NCI-H2196 treated with DMSO at 0.1 percent for 48 hours (cell line): ENCODE results near the gene IQGAP2.
"Not testable (repeated sequence)": the region's sequence is repeated elsewhere in the genome, so short reads cannot be mapped to it uniquely, and the experiment has no call there.

Experiments
- DNase-seq: peaks from one replicate; lab custom pipeline; 2025; ENCODE audit not compliant: unreplicated experiment; lab: John Stamatoyannopoulos, UW

IQGAP2 gene

DNA sequence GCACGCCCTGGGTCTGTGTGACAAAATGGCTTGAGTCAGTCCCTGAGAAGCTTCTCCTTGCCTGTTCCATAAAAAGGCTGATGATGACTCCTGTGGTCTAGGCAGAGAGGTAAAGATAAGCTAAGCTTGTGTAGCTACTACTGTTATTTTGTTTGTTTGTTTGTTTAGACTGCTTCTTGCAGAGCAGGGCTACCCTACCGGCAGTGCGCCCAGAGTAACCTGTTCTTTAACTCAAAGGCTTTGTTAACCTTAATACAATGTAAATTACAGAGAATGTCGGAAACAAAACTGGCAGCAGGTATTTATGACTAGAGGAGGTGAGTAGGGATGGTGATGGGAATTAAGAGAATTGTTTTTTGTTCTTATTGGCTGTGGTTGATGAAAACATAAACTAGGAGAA is 132.5 kb downstream of the IQGAP2 start:
- DNase-seq = no peak

DNA sequence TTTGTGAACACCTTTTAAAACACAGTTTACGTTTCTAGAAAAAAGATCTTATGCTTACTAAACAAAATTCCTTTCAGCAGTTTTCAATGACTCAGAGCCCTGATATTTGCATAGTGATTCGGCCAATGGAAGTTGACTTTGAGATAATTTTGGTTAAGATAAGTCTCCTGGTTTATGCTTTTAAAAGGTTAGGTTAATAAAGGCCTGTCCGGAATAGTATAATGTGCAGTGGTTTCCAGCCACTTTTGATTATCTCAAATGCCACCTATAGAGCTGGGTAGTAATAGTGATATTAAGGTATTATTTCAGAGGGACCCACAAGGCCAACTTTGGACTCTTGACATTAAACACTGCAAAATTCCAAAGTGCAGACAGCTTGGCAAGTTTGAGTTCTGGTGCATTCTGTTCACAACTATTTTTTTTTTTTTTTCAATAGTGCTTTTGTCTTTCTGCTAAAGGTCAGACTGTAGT is 134.0 kb downstream of the IQGAP2 start:
- DNase-seq = no peak

DNA sequence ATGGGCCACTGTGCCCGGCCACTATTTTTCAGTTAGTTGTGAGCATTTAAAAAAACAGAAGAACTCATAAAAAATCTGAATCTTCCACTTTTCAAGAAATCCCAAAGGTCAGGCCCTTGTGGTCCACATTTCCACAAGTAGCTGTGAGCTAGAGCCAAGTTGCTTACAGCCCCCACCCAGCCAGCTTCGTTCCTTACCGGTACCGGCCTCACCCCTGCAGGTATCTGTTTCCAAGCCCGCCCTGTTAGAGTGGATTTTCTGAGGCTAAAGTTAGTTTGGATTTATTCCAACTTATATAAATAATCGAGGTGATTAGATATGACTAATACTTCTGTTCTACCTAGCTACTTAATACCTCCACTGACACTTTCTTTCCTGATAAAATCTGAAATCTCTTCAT is 139.2 kb downstream of the IQGAP2 start:
- DNase-seq = no peak

DNA sequence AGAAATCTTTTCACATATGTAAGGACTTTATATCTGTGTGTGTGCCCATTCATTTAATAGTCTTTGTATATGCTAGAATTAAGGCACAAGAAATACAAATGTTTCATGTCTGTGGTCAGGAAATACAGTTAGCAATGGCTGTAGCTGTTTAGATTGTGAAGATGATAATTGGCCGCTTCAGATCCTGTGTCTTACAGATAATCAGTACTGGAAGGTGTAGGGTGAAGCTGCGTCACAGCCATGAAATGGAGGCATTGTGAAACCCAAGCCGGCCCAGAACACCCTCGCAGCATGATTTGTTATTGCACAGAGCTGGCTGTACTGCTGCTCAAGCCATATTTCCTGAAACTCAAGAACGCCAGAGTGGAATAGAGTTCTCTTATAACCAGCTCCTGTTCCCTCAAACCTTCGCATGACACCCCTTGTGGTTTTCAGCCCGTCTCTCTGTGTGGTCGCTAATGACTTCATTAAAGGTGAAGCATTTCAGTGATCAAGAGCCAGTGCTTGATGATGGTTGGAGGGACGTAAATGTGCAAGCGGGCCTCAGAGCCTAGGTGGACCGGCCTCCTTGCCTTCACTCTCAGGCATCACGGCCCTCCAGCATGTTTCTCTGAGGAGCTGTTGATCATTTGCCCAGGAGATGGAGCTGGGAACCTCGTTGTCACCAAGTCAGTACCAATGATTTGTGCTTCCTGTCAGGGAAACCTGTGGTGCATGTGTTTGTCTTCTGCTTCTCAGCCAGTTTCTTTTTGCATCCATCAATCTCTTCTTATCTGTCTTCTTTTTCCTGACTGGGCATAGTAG is 140.0 kb downstream of the IQGAP2 start:
- DNase-seq = no peak

DNA sequence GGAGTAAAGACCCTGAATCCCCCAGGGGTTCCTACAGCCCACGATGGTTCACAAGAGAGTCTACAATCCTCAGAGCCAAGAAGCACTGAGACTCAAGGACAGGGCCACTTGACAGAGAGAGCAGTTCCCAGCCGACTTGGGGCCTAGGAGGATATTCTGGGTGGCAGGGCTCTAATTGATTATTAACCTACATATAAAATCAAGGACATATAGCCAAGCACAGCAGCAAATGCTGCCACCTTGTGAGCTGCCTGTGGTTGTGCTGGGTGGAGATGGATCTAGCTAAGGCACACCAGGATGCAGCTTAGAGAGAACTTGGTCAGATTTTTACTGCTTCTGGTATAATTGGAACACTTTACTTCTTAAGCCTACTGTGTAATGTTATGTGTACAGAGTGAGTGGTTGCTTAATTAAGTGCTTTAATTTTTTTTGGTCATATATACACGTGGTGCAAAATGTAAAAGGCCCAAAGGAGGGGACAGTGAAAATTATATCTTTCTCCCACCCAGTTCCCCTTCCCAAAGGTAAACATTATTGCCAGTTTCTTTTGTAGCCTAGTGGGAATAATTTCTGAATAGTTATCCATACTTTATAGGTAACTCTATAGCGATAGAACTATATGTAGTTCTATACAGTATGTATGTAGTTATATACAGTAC is 141.3 kb downstream of the IQGAP2 start:
- no peak for DNase-seq

DNA sequence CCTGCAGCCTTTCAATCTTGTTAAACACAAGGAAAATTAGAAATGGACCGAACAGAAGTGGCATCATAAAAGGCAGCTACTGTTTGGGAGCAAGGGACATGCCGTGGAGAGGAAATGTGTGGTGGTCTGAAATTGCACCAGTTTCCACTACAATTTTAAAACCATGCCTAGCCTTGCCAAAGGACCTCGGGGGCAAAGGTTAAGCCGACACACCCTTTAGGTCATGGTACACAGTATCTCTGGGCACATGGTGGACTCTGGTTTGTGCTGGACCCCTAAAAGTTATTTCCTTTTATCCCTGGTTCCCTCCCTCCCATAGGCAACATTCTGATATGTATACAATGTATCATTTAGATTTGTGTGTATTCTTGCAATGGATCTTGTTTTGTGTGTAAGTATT is 142.1 kb downstream of the IQGAP2 start:
- DNase-seq = no peak

DNA sequence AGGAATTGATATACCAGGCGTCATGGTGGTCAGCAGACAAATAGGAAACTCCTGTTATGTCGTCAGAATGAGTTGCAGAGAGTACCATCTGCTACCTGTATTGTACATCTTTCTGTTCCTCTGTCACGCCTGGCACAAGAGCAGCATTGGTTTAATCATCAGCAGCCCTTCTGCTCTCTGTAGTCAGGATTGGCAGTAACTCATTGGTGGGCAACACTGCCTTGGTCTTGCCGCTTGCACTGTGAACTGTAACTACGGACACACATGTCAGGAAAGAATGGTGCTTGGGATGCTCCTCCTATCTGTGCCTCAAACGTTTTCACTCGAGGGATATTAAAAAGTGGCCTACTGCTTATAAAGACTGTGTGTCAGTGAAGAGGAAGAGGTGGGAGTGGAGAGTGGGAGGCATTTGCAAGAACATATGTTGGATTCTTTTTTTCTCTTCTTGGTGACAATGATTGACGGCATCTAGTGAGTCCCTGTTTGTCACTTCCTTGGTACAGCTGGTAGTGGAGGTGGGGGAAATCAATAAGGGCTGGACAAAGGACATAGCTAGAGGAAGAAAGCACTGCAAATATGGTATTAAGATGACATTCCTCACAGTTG is 143.5 kb downstream of the IQGAP2 start:
- no peak for DNase-seq

DNA sequence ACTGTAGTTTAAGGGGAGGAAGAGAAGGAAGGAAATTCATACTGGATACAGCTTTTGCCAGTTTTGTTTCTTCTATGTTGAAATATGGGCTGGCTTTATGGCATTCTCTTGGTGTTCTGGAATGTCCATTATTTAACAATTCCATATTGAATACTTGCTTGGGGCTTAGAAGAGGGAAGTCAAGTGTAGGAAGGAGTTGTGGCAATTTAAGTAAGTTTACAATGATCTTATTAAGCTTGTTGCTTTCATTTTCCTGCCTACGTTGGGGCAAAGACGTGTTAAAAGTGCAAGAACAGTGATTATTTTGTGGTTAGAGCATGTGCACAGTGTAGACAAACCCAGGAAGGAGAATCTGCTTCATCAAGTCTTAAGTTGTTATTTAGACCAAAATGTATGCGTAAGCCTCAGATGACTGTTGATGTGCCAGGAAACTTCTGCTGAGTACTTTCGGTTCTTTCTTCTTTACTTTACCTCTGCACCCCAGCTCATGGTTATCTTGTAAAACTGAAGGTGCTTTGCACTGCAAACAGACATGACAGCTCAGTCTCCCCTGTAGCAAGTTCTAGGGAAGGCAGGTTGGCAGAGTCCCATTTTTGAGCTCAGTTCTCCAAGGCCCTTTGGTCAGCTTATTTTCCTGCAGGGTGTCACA is 144.3 kb downstream of the IQGAP2 start:
- DNase-seq = no peak

DNA sequence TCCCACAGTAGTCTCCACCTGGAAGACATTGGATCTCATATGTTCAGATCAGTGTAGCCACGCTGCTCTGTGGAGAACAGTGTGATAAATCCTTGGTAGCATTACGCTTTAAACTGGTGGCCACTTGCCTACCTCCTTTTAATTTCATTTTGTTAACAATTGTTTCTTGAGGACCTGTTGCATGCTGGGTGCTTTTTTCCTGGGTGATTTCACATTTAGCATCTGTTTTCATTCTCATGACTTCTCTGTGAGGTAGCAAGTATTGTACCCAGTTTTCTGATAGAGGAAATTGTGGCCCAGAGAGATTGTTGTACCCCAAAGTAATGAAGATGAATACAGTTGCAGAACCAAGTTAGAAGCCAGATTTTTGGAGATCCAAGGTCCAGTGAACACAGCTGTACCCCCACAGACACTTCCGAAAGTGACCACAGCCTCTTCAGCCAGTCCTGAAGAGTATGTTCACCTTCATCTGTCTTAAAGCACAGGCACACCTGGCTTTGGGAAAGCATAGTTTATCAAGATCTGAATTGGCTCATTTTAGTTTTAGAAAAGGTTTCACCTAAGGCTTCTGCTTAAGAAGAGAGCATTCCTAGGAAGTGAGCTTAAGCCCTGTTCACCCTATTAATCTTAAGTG is 144.9 kb downstream of the IQGAP2 start:
- DNase-seq = no peak

DNA sequence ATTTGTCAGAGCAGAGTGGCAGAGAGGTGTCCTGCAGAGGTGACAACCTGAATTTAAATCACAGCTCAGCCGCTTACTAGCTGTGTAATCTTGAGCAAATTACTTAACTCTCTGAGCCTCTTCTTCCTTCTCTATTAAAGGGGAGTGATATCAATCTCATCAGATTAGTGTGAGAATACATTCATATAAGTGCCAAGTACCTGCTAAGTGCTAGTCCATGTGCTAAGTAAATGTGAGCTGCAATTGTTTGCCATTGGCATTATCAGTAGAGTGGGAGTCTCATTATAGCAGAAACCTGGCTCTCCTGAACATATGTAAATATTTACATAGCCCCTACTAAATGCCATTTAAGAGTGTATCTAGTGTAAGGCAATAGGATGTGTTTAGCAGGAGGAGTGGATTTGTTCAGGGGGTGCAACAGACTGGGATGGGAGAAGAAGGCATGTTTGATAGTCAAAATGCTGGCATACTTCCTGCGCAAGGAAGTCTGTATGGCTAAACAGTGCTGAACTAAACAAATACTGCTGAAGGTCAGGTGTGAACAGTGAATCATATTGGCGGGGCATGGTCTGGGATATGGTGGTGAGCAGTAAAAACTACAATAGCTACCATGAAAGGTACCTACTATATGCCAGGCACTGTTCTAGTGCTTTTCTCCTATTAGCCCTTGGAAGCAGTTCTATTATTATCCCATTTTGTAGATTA is 145.6 kb downstream of the IQGAP2 start:
- DNase-seq = no peak

DNA sequence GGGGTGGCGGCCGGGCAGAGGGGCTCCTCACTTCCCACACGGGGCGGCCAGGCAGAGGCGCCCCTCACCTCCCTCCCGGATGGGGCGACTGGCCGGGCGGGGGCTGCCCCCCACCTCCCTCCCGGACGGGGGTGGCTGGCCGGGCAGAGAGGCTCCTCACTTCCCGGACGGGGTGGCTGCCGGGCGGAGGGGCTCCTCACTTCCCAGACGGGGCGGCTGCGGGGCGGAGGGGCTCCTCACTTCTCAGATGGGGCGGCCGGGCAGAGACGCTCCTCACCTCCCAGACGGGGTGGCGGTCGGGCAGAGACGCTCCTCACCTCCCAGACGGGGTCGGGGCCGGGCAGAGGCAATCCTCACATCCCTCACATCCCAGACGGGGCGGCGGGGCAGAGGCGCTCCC is 147.8 kb downstream of the IQGAP2 start:
- DNase-seq = not testable (repeated sequence)

DNA sequence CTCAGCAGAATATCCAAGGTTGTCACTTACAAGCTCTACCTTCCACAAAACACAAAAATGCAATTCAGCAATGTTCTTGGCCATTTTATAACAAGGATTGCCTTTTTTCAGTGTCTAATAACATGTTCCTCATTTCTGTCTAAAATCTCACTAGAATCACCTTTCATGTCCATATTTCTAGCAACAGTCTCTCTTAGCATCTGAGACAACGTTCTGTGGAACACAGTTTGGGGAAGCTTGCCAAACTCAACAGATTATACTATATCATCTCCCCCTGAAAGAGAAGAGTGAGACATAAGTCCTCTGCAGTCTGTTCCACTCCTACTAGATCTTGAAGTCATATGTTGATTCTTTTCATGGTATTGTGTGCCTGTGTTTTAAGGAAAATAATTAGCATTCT is 149.5 kb downstream of the IQGAP2 start:
- DNase-seq = no peak

DNA sequence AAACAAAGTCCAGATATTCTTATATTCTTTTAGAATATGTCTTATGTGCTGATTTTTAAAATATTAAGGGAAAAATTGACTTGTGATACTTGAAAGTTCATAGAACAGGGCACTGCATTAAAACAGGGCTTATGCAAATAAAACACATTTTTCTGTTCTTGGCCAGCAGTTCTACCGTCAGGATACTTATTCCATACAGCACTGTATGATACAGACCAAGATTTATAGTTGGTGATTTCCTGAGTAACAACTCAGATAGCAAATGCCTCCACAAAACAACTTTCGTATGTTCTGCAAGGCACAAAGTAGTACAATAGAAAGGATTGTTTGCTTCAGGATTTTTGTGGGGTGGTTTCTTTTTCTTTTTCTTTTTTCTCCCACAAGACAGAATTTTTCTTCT is 150.2 kb downstream of the IQGAP2 start:
- DNase-seq = no peak

DNA sequence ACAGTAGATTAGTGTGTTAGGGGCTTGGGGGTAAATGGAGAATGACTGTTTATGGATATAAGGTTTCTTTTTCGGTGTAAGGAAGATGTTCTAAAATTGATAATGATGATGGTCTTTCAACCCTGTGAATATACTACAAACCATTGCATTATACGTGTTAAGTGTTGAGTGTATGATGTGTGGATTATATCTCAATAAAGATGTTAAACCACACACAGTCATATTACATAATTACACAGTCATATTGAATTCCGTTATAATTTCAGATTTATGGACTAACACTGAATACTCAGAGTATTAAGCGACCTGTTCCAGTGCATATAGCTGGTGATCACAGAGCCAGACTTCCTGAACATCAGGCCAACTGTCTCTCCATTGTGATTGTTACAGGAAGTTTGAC is 152.0 kb downstream of the IQGAP2 start:
- no peak for DNase-seq

DNA sequence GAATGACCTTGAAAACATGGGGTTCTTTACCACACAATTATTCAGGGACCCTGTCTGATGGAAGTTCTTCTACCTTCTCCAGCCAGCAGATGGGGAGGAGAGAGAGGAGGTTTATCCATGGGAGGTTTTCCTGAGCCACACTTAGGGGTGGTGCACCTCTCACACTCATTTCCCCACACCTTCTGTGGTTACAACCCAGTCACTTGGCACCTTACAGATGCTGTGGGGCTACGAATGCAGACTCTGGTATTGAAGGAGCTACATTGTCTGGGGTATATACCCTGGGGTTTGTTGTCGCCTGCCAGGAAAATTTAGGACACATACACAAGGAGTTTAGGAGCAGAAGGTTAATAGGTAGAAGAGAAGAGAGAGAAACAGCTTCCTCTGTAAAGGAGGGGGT is 152.6 kb downstream of the IQGAP2 start:
- DNase-seq = no peak

DNA sequence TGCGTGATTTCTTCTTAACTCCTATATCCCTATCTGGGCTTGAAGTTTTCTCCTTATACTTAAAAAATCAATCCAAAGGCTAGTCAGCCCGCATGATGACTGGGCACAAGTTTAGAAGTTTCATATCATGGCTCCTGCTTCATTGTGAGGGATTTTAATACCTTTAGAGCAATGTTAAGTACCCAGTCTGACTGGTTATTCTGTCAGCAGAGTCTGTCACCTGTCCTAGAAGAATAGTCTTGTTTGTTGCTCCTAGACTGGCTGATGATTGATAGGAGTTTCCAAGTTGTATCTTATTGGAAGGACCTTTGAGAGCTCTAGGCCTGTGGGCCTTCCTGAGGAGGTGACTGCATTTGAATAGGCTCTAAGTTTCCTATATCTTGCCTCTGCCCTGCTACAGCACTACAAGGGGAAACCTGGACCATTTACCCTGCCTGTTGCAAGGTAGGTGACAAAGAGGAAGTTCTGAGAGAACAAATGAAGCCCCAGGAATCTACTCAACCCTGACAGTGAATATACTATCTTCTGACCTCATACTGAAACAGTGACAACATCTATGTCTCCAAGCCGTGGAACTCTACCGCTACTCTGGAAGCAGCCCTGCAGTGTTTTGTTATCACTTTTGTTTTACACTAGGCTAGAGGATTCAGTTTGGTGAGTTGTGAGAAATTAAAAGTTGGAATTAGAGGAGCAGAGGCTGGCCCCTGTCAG is 153.6 kb downstream of the IQGAP2 start:
- no peak for DNase-seq

DNA sequence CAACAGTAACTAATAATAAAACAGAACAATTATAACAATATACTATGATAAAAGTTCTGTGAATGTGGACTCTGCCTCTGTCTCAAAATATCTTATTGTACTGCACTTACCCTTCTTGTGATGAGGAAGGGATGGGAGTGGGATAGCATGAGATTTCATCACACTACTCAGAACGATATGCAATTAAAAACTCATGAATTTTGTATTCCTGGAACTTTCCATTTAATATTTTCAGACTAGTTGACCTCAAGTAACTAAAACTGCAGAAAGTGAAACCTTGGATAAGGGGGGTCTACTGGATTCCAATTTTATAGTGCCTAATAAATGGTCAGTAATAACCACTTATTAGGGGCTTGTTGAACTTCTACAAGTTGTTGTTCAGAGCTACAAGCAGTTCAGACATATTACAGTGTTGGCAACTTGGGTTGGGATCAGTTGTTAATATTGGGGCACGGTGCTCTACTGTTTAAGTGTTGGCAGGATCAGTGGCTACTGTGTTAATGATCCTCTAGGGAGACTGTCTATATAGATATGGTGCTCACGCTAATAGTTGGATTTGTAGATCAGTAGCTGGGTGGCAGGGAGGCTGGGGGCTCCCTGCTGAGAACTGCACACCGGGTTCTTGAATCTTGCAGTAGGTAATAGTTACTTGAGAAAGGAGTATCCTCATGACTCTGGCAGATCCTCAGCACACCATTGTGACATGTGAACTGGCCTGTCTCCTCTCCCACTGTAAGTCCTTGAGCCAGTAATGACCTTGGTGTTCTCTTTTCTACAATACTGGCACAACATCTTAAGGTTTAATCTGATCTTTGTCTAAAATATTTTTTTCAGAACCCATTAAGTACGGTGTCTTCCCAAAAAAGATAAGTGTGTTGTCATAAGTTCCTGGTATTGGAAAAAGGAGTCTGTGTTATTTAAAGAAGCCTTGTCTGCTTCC is 158.1 kb downstream of the IQGAP2 start:
- no peak for DNase-seq

DNA sequence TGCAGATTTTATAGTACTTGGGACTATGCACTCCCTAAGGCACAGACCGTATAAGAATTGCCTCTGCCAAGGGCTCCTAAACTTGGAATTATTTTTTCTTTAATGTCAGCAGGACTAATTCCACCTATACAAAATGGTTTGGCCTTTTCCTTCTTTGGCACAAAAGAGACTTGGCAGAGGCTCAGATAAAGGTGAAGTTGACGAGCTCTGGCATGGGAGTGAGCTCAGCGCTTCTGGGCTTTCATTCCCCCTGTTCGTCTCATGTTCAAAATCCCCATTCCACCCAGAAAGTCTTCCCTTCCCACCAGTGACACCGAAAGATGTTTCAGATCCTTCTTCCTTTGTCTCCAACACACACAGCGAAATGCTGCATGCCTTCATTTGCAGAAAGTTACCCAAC is 158.9 kb downstream of the IQGAP2 start:
- no peak for DNase-seq

DNA sequence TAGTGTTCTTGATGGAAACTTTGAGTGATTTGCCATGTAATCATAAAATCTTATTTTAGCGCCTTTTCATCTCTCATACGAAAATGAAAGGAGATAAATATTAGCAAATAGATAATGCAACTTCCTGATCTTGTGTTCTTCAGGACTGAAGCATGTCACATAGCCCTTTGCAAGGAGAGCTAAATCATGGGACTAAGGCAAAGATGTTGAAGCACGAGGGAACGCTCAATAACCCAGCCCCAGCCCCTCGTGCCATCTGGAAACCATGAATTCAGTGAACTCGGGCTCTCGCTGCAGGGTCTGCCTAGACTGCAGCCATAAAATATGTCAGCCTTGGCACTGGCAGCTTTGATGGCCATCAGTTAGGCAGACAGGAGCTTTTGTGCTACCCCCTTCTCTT is 161.9 kb downstream of the IQGAP2 start:
- no peak for DNase-seq
